ENCODE data around the gene DDX17. TPM values are rescaled to one million over a fixed set of nuclear protein-coding genes. Genes with fewer than 3 reads are reported as not detected.

Gene DDX17
- total and polyA plus RNA-seq, 10 of the 15 experiments (the other 5 are each of a cell fraction or from before 2014, with no cell fraction given), result 25.2 to 778 (median 266) TPM

GRCh38 chr22:38554281-38554680, 48.2 kb upstream of the DDX17 start (continued):
- TF ChIP-seq RELB (IDR thresholded peaks at IDR 0.05; ENCODE audit: low read depth), result no peak
- no peak for TF ChIP-seq ZBTB40 (IDR thresholded peaks at IDR 0.05; ENCODE audit: borderline replicate concordance)
- TF ChIP-seq NR2C2 (IDR thresholded peaks at IDR 0.05; ENCODE audit: borderline replicate concordance, control insufficient read depth, insufficient read length, low read depth), result no peak
- no peak for TF ChIP-seq IKZF1 (conservative IDR thresholded peaks at IDR 0.05)
- no peak for TF ChIP-seq SKIL (IDR thresholded peaks at IDR 0.05; ENCODE audit: low read depth, poor library complexity, severe bottlenecking)
- no peak for TF ChIP-seq BRCA1 (IDR thresholded peaks at IDR 0.05; ENCODE audit: low read depth, low read length)
